Common myeloid progenitor, CD34-positive (primary cell): ENCODE measurements around the gene PDZD7.

ENCODE experiments used
- CTCF ChIA-PET: fragments of 350-600 bp; sonication (Branson Sonifier 250); formaldehyde crosslinking; loops from one replicate; lab custom pipeline; 2021; ENCODE audit warnings: antibody characterized with exemption; lab: Charles Lee
- POLR2A ChIA-PET: fragments of 350-600 bp; sonication (Branson Sonifier 250); formaldehyde crosslinking; loops from one replicate; lab custom pipeline; 2021; ENCODE audit warnings: antibody characterized with exemption; lab: Charles Lee
- DNase-seq, 3 donors: peaks; one replicate each; pipeline versions ENCODE4 v3.0.0 to v3.0.0-alpha.2; 2013
- H3K27ac ChIP-seq, 2 experiments: 1 replicate in 1 of 2; 2 replicates in 1 of 2; pipeline ENCODE4 v1.7.0; 2013; ENCODE audit warnings: inconsistent platforms in 2 of 2, low read length in 2 of 2, mild to moderate bottlenecking in 2 of 2, low read depth in 1 of 2, moderate library complexity in 1 of 2; ENCODE audit not compliant: severe bottlenecking in 2 of 2, insufficient read depth in 1 of 2, poor library complexity in 1 of 2
- H3K27me3 ChIP-seq, 5 experiments: replicated peaks in 2 of 5; 1 replicate in 3 of 5; 2 replicates in 2 of 5; pipeline versions ENCODE4 v1.6.1 to v1.7.0; 2013; ENCODE audit warnings: low read length in 4 of 5, mild to moderate bottlenecking in 2 of 5, moderate library complexity in 2 of 5, inconsistent platforms in 1 of 5; ENCODE audit not compliant: insufficient read depth in 5 of 5, control insufficient read depth in 4 of 5
- H3K36me3 ChIP-seq, 4 experiments: 1 replicate in 2 of 4; 2 replicates in 2 of 4; pipeline versions ENCODE4 v1.6.1 to v1.7.0; 2013; ENCODE audit warnings: low read length in 3 of 4, control low read depth in 1 of 4, mild to moderate bottlenecking in 1 of 4; ENCODE audit not compliant: control insufficient read depth in 4 of 4, insufficient read depth in 4 of 4
- H3K4me1 ChIP-seq, 4 experiments: 1 replicate in 3 of 4; 2 replicates in 1 of 4; pipeline versions ENCODE4 v1.6.1 to v1.7.1; 2013; ENCODE audit warnings: low read length in 3 of 4, mild to moderate bottlenecking in 3 of 4, control low read depth in 1 of 4, inconsistent platforms in 1 of 4, moderate library complexity in 1 of 4; ENCODE audit not compliant: control insufficient read depth in 4 of 4, insufficient read depth in 4 of 4; ENCODE audit errors: control extremely low read depth in 1 of 4
- H3K4me3 ChIP-seq, 7 experiments: 1 replicate in 4 of 7; 2 replicates in 3 of 7; pipeline versions ENCODE4 v1.5.1 to v1.7.0; 2013; ENCODE audit warnings: mild to moderate bottlenecking in 7 of 7, low read length in 6 of 7, moderate library complexity in 6 of 7, inconsistent platforms in 2 of 7, low read depth in 2 of 7, control low read depth in 1 of 7; ENCODE audit not compliant: insufficient read depth in 4 of 7, control insufficient read depth in 1 of 7; ENCODE audit errors: extremely low read depth in 1 of 7
- H3K9me3 ChIP-seq, 5 experiments: 1 replicate in 4 of 5; 2 replicates in 1 of 5; pipeline versions ENCODE4 v1.6.1 to v1.7.1; 2013; ENCODE audit warnings: low read length in 4 of 5, mild to moderate bottlenecking in 2 of 5, inconsistent platforms in 1 of 5, low read depth in 1 of 5, moderate library complexity in 1 of 5; ENCODE audit not compliant: control insufficient read depth in 4 of 5, insufficient read depth in 2 of 5; ENCODE audit errors: control extremely low read depth in 1 of 5
- WGBS: methylation state at CpG from one replicate; pipeline ENCODE4 v1.1.5; 2013; ENCODE audit not compliant: insufficient coverage; 5-methylcytosine and 5-hydroxymethylcytosine counted together

The PDZD7 gene

DNA sequence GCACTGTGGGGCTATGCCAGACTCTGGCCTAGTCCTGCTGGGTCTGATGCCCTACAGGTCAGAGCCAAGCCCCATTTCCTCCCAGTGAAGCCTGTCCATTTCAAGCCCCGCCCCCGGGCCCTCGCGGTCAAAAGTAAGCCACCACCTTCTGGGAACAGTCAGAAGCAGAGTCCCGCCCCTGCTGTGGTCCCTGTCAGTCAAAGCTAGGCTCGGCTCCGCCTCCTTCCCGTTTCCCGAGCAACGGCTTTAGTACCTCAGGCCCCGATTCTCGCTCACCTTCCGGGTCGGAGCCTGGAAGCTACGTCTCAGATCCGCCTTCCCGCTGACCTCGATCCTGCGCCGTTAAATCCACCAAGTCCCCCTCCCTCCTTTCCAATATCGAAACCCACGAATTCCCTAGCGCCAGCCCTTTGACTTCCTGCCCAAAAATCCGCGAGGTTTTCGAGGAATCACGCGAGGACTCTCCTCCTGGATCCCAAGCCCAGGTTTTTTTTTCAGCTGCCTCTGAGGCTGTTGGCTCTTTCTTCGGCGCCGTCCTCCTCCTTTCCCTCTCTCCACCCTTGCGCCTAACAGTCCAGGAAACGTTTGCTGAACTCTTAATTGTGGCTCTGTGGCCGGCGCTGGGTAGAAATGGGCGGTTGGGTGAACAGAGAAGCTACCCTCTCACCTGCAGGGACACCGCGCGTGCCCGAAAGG lies 11.9 kb upstream of the PDZD7 start:
- Histone ChIP-seq H3K9me3 (no peaks in the 10 kb centered on the region), H3K4me1 (peaks cover 0 to 27% (median 19%) of the 10 kb centered on the region in 4 experiments), H3K27me3 (peaks cover 2 to 21% (median 13%) of the 10 kb centered on the region in 5 experiments), H3K27ac (peak overlapping the region; percentile 51 to 81), H3K36me3 (peaks cover 3 to 23% (median 4%) of the 10 kb centered on the region in 4 experiments), H3K4me3 (peak overlapping the region; percentile 50 to 91 (median 80))
- ChIA-PET POLR2A (interaction anchor here (0.8 to 1.8 kb wide), 4 partner anchors 11 to 45 kb away, joined by 3 to 9 read pairs (median 6); partner anchors contain the start of genes KAZALD1, PDZD7 and SFXN3), CTCF (interaction anchor here (1.0 to 67.5 kb wide), 7 partner anchors 0 to 98 kb away, joined by 3 to 1574 read pairs (median 21); partner anchors contain the start of genes KAZALD1, PDZD7 and SFXN3)
- WGBS = under 1% methylated on average over 28 of the region's 40 CpGs
- DNase-seq = peak; percentile 87 to 90 (median 89)

- WGBS = 88% methylated on average over 3 of the region's 4 CpGs
- Histone ChIP-seq H3K27me3 (peaks cover 2 to 14% (median 10%) of the 10 kb centered on the region in 5 experiments), H3K27ac (peak overlapping the region in 1 of 2 experiments; percentile 81), H3K4me1 (peaks cover 0 to 27% (median 18%) of the 10 kb centered on the region in 4 experiments), H3K36me3 (peaks cover 4 to 30% (median 10%) of the 10 kb centered on the region in 4 experiments), H3K4me3 (peak overlapping the region in 4 of 7 experiments; percentile 75 to 91 (median 80)), H3K9me3 (no peaks in the 10 kb centered on the region)
- POLR2A ChIA-PET = interaction anchor here (0.8 to 1.8 kb wide), 3 partner anchors 19 to 44 kb away, joined by 3 to 9 read pairs (median 4); partner anchors contain the start of gene KAZALD1
- CTCF ChIA-PET = interaction anchor here (0.6 to 67.5 kb wide), 6 partner anchors 1 to 99 kb away, joined by 3 to 1574 read pairs (median 46); partner anchors contain the start of genes KAZALD1, PDZD7 and SFXN3
- no peak for DNase-seq
Observed at GRCh38 chr10:101042118-101042517, 11.2 kb upstream of the PDZD7 start.

DNA sequence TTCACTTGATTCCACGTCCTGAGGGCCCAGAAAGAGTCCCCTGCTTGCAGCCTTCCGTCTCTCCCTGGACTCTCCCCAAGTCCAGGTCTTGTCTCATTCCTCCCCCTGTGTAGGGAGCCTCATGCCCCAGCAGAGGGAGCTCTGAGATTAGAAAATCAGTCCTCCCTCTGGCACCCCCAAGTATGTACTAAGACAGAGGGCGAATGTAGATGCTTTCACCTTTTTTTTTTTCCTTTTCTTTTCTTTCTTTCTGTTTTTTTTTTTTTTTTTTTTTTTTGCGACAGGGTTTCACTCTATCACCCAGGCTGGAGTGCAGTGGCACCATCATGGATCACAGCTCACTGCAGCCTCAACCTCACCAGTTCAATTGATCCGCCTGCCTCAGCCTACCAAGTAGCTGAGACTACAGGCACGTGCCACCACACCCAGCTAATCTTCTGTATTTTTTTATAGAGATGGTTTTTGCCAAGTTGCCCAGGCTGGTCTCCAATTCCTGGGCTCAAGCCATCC lies 10.4 kb upstream of the PDZD7 start:
- Histone ChIP-seq H3K27ac (no peak overlapping the region), H3K4me3 (no peak overlapping the region), H3K36me3 (peaks cover 6 to 38% (median 16%) of the 10 kb centered on the region in 4 experiments), H3K27me3 (peaks cover 2 to 6% (median 3%) of the 10 kb centered on the region in 5 experiments), H3K4me1 (peaks cover 0 to 27% (median 18%) of the 10 kb centered on the region in 4 experiments), H3K9me3 (no peaks in the 10 kb centered on the region)
- CTCF ChIA-PET = interaction anchor here (0.6 to 67.5 kb wide), 6 partner anchors 2 to 100 kb away, joined by 3 to 1574 read pairs (median 46); partner anchors contain the start of genes KAZALD1, PDZD7 and SFXN3
- DNase-seq = peak; percentile 87 to 93 (median 92)
- POLR2A ChIA-PET = interaction anchor here (0.6 to 1.0 kb wide), 5 partner anchors 9 to 66 kb away, joined by 3 to 5 read pairs (median 3); partner anchors contain the start of gene KAZALD1
- WGBS = 33% methylated on average over 3 of the region's 6 CpGs

DNA sequence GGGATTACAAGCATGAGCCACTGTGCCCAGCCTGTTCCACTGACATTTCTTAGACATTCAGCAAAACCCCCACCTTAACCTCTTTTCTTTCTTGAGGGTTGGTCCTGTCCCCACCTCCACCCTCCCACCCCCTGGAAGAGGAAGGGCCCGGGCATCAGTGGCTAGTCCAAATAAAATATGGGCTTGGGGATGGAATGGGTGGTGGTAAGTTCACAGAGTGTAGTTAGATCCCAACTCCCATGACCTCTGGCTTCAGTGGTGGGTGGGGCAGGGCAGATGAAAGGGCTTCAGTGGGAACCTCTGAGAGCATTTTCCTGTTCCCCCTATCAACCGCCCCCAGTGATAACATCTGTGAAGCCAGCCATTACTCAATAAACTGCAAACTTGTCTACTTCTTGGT lies 9.9 kb upstream of the PDZD7 start:
- WGBS = 0% methylated on average over 1 of the region's 2 CpGs
- no peak overlapping the region for H3K4me3 ChIP-seq
- no peak overlapping the region for H3K27ac ChIP-seq
- H3K36me3 ChIP-seq = peaks cover 7 to 43% (median 21%) of the 10 kb centered on the region in 4 experiments
- DNase-seq = no peak
- peaks cover 0 to 27% (median 18%) of the 10 kb centered on the region in 4 experiments for H3K4me1 ChIP-seq
- no peaks in the 10 kb centered on the region for H3K9me3 ChIP-seq
- peaks cover 0 to 4% (median 2%) of the 10 kb centered on the region in 5 experiments for H3K27me3 ChIP-seq
- ChIA-PET CTCF (interaction anchor here (0.9 to 67.5 kb wide), 5 partner anchors 2 to 100 kb away, joined by 3 to 1574 read pairs (median 71); partner anchors contain the start of genes KAZALD1, PDZD7 and SFXN3), POLR2A (interaction anchor here (0.6 to 1.0 kb wide), 5 partner anchors 9 to 66 kb away, joined by 3 to 5 read pairs (median 3); partner anchors contain the start of gene KAZALD1)

DNA sequence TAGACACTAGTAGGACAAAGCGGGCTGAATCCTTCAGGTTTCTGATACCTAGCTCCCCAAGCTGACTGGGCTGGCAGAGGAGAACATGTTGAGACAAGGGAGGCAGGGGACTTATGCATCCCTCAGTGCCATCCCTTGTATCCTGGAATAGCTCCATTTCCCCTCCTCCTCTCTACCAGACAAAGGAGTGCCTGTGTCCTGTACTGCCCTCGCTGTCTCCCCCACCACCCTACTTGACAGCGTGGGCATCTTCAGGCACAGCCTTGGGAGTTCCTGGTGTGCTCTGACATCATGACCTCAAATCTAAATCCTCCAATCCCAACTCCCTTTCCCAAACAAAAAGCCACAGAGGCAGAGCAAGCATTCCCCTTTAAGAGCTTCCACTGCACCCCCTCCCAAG lies 9.1 kb upstream of the PDZD7 start:
- Histone ChIP-seq H3K4me3 (no peak overlapping the region), H3K27ac (no peak overlapping the region), H3K4me1 (peaks cover 0 to 27% (median 18%) of the 10 kb centered on the region in 4 experiments), H3K9me3 (no peaks in the 10 kb centered on the region), H3K27me3 (peaks cover 0 to 2% (median under 1%) of the 10 kb centered on the region in 5 experiments), H3K36me3 (peaks cover 8 to 51% (median 25%) of the 10 kb centered on the region in 4 experiments)
- WGBS = 100% methylated on average over 2 of the region's 3 CpGs
- ChIA-PET POLR2A (interaction anchor here (0.6 kb wide), 1 partner anchor 171 kb away, joined by 3 read pairs; no protein-coding TSS in a partner anchor), CTCF (interaction anchor here (1.5 to 67.5 kb wide), 5 partner anchors 3 to 102 kb away, joined by 3 to 1574 read pairs (median 71); partner anchors contain the start of genes KAZALD1, PDZD7 and SFXN3)
- DNase-seq = no peak

- no peak for DNase-seq
- POLR2A ChIA-PET = no interaction called here
- CTCF ChIA-PET = interaction anchor here (1.1 to 67.5 kb wide), 5 partner anchors 5 to 103 kb away, joined by 3 to 1574 read pairs (median 71); partner anchors contain the start of genes KAZALD1, PDZD7 and SFXN3
- Histone ChIP-seq H3K36me3 (peaks cover 8 to 56% (median 26%) of the 10 kb centered on the region in 4 experiments), H3K4me3 (no peak overlapping the region), H3K4me1 (peaks cover 0 to 31% (median 16%) of the 10 kb centered on the region in 4 experiments), H3K27ac (no peak overlapping the region), H3K9me3 (no peaks in the 10 kb centered on the region), H3K27me3 (no peaks in the 10 kb centered on the region)
- no CpG with 5 or more reads among the region's 5 CpGs for WGBS
Observed at GRCh38 chr10:101038484-101038883, 7.6 kb upstream of the PDZD7 start.
